Measurements from ENCODE around the gene RPH3AL.

RPH3AL gene

GRCh38 chr17:296379-296778, 56.2 kb downstream of the RPH3AL start:
- DNase-seq, result peak in 7 of 42 donors; percentile 2 to 32 (median 14)
- intact Hi-C loops (cut with DNase I), result no loop called here

- intact Hi-C loops (cut with DNase I), result no loop called here
- peak in 6 of 42 donors; percentile 2 to 32 (median 18) for DNase-seq
Observed at GRCh38 chr17:292531-293382, 59.9 kb downstream of the RPH3AL start.

GRCh38 chr17:292016-292415, 60.6 kb downstream of the RPH3AL start:
- intact Hi-C loops (cut with DNase I), result no loop called here
- DNase-seq, result peak in 7 of 42 donors; percentile 2 to 37 (median 20)

GRCh38 chr17:291587-291986, 61.0 kb downstream of the RPH3AL start:
- intact Hi-C loops (cut with DNase I), result no loop called here
- DNase-seq, result peak in 2 of 42 donors; percentile 1 to 4

GRCh38 chr17:290626-291025, 62.0 kb downstream of the RPH3AL start:
- intact Hi-C loops (cut with DNase I), result no loop called here
- peak in 8 of 42 donors; percentile 1 to 39 (median 6) for DNase-seq

GRCh38 chr17:290121-290521, 62.5 kb downstream of the RPH3AL start:
- intact Hi-C loops (cut with DNase I), result no loop called here
- peak in 11 of 42 donors; percentile 0 to 29 (median 9) for DNase-seq

GRCh38 chr17:289409-289808, 63.2 kb downstream of the RPH3AL start:
- intact Hi-C loops (cut with DNase I), result no loop called here
- peak in 12 of 42 donors; percentile 1 to 19 (median 9) for DNase-seq

GRCh38 chr17:288802-289356, 63.7 kb downstream of the RPH3AL start:
- DNase-seq, result peak in 9 of 42 donors; percentile 1 to 19 (median 5)
- intact Hi-C loops (cut with DNase I), result no loop called here

GRCh38 chr17:286571-286970, 66.0 kb downstream of the RPH3AL start:
- intact Hi-C loops (cut with DNase I), result no loop called here
- peak in 11 of 42 donors; percentile 1 to 34 (median 10) for DNase-seq

GRCh38 chr17:285751-286422, 66.7 kb downstream of the RPH3AL start:
- intact Hi-C loops (cut with DNase I), result no loop called here
- peak in 11 of 42 donors; percentile 1 to 30 (median 9) for DNase-seq

- DNase-seq, result peak in 8 of 42 donors; percentile 6 to 26 (median 24)
- intact Hi-C loops (cut with DNase I), result no loop called here
Observed at GRCh38 chr17:284676-285355, 67.8 kb downstream of the RPH3AL start.

GRCh38 chr17:283911-284675, 68.5 kb downstream of the RPH3AL start:
- peak in 9 of 42 donors; percentile 0 to 30 (median 23) for DNase-seq
- intact Hi-C loops (cut with DNase I), result no loop called here

GRCh38 chr17:282912-283882, 69.4 kb downstream of the RPH3AL start:
- intact Hi-C loops (cut with DNase I), result no loop called here
- DNase-seq, result peak in 11 of 42 donors; percentile 1 to 30 (median 12)

- intact Hi-C loops (cut with DNase I), result no loop called here
- peak in 11 of 42 donors; percentile 0 to 34 (median 9) for DNase-seq
Observed at GRCh38 chr17:282000-282911, 70.4 kb downstream of the RPH3AL start.

GRCh38 chr17:281365-281999, 71.1 kb downstream of the RPH3AL start:
- peak in 9 of 42 donors; percentile 1 to 22 (median 4) for DNase-seq
- intact Hi-C loops (cut with DNase I), result no loop called here

GRCh38 chr17:280901-281300, 71.7 kb downstream of the RPH3AL start:
- DNase-seq, result peak in 8 of 42 donors; percentile 0 to 30 (median 6)
- intact Hi-C loops (cut with DNase I), result no loop called here
